B cell (primary cell): ENCODE results near the gene NBR1. TPM values are rescaled to one million over a fixed set of nuclear protein-coding genes. Genes with fewer than 3 reads are reported as not detected.

Source experiments
- ATAC-seq: fragments of 200-7000 bp; cut with Tn5 transposase; one replicate; pipeline ENCODE4 v1.10.0; 2021; ENCODE audit warnings: low read depth, mild to moderate bottlenecking, moderate number of reproducible peaks, moderate library complexity
- CTCF ChIA-PET: fragments of 350-600 bp; sonication (Branson Sonifier 250); formaldehyde crosslinking; loops from one replicate; lab custom pipeline; 2021; ENCODE audit warnings: antibody characterized with exemption, inconsistent platforms; lab: Charles Lee
- POLR2A ChIA-PET: fragments of 350-600 bp; sonication (Branson Sonifier 250); formaldehyde crosslinking; loops from one replicate; lab custom pipeline; 2021; ENCODE audit warnings: antibody characterized with exemption; lab: Charles Lee
- DNase-seq: peaks from one replicate; pipeline ENCODE4 v3.0.0; 2013
- H2AFZ ChIP-seq: 2 replicates; pipeline ENCODE4 v1.6.1; 2012; ENCODE audit warnings: mild to moderate bottlenecking, low read depth, low read length; ENCODE audit not compliant: insufficient read depth, poor library complexity, severe bottlenecking
- H3K27ac ChIP-seq, 2 donors: 1 replicate in 1 of 2; 2 replicates in 1 of 2; pipeline ENCODE4 v1.5.1; 2012 to 2013; ENCODE audit warnings: low read length in 2 of 2, mild to moderate bottlenecking in 2 of 2, moderate library complexity in 1 of 2
- H3K27me3 ChIP-seq, 4 experiments: fragments of 200-600 bp in 1 of 4; sonication (generic) in 1 of 4; replicated peaks in 1 of 4; 1 replicate in 2 of 4; 2 replicates in 2 of 4; pipeline versions ENCODE4 v1.6.1 to v1.7.0; 2013 to 2016; ENCODE audit warnings: low read length in 3 of 4, mild to moderate bottlenecking in 2 of 4, mixed read lengths in 1 of 4, moderate library complexity in 1 of 4; ENCODE audit not compliant: insufficient read depth in 4 of 4, control insufficient read depth in 3 of 4; ENCODE audit errors: control extremely low read depth in 1 of 4
- H3K36me3 ChIP-seq, 2 experiments: replicated peaks in 1 of 2; 1 replicate in 1 of 2; 2 replicates in 1 of 2; pipeline versions ENCODE4 v1.6.1 to v1.7.1; 2013; ENCODE audit warnings: low read length in 1 of 2; ENCODE audit not compliant: insufficient read depth in 2 of 2, control insufficient read depth in 1 of 2; ENCODE audit errors: control extremely low read depth in 1 of 2, extremely low read depth in 1 of 2
- H3K4me1 ChIP-seq, 2 donors: fragments of 200-600 bp in 1 of 2; sonication (generic) in 1 of 2; 1 replicate in 1 of 2; 2 replicates in 1 of 2; pipeline versions ENCODE4 v1.5.1 to v1.6.1; 2013 to 2017; ENCODE audit warnings: low read length in 2 of 2; ENCODE audit not compliant: control insufficient read depth in 2 of 2, insufficient read depth in 2 of 2
- H3K4me2 ChIP-seq: replicated peaks from 2 replicates; pipeline ENCODE3; 2012; ENCODE audit warnings: mild to moderate bottlenecking, low read depth, low read length; ENCODE audit not compliant: poor library complexity, severe bottlenecking
- H3K4me3 ChIP-seq, 5 experiments: fragments of 200-600 bp in 1 of 5; sonication (generic) in 1 of 5; 1 replicate in 3 of 5; 2 replicates in 2 of 5; pipeline versions ENCODE4 v1.5.1 to v1.7.0; 2011 to 2016; ENCODE audit warnings: low read length in 4 of 5, mild to moderate bottlenecking in 4 of 5, low read depth in 2 of 5, control low read depth in 1 of 5, moderate library complexity in 1 of 5; ENCODE audit not compliant: insufficient read depth in 1 of 5; ENCODE audit errors: control extremely low read depth in 1 of 5, extremely low read depth in 1 of 5
- H3K79me2 ChIP-seq: fragments of 200-600 bp; sonication (generic); one replicate; pipeline ENCODE4 v1.6.0; 2016; ENCODE audit warnings: low read length; ENCODE audit not compliant: control insufficient read depth, insufficient read depth
- H3K9ac ChIP-seq: fragments of 200-600 bp; sonication (generic); 2 replicates; pipeline ENCODE4 v1.6.1; 2017; ENCODE audit warnings: mild to moderate bottlenecking, low read length, moderate library complexity
- H3K9me3 ChIP-seq, 3 donors: one replicate each; pipeline versions ENCODE4 v1.6.1 to v1.7.1; 2013; ENCODE audit warnings: low read length in 2 of 3; ENCODE audit not compliant: control insufficient read depth in 2 of 3, insufficient read depth in 1 of 3; ENCODE audit errors: control extremely low read depth in 1 of 3
- H4K20me1 ChIP-seq: 2 replicates; pipeline ENCODE4 v1.6.0; 2012; ENCODE audit warnings: mild to moderate bottlenecking, low read length; ENCODE audit not compliant: insufficient read depth, control insufficient read depth, poor library complexity, severe bottlenecking
- H3K27ac Mint-ChIP-seq: one replicate; pipeline ENCODE4 v1.8.0; 2021; ENCODE audit warnings: mixed read lengths
- H3K27me3 Mint-ChIP-seq: one replicate; pipeline ENCODE4 v1.8.0; 2021; ENCODE audit warnings: mixed read lengths
- H3K4me1 Mint-ChIP-seq: one replicate; pipeline ENCODE4 v1.8.0; 2021; ENCODE audit warnings: mixed read lengths
- H3K4me3 Mint-ChIP-seq: one replicate; pipeline ENCODE4 v1.8.0; 2021; ENCODE audit warnings: mixed read lengths
- H3K9me3 Mint-ChIP-seq: one replicate; pipeline ENCODE4 v1.8.0; 2022; ENCODE audit warnings: mixed read lengths; ENCODE audit not compliant: insufficient read depth
- WGBS: methylation state at CpG from one replicate; pipeline ENCODE4 v1.1.5; 2013; ENCODE audit warnings: missing lambda C conversion rate; ENCODE audit not compliant: insufficient coverage; 5-methylcytosine and 5-hydroxymethylcytosine counted together
- intact Hi-C: fragments of 100-400 bp; cut with micrococcal nuclease; formaldehyde crosslinking; loops from one replicate; pipeline ENCODE4 v1.10.0; 2022
- polyA plus RNA-seq: library from polyadenylated mRNA; depleted of rRNA; stranded (reverse); fragments of >200 nt; gene quantifications from 2 replicates; pipeline ENCODE4 v1.2.3, GENCODE V29; 2012
- total RNA-seq, 2 donors: library from RNA; stranded (reverse); fragments of 120-200 nt in 1 of 2; gene quantifications; 1 replicate in 1 of 2; 2 replicates in 1 of 2; pipeline versions ENCODE4 v1.2.3 to v1.2.4, GENCODE V29; 2013 to 2022
- TF ChIP-seq, protein P1 (sequence below): fragments of 200-600 bp; IDR thresholded peaks from one replicate; pipeline ENCODE4 v1.8.0; 2022; ENCODE audit warnings: antibody characterized with exemption, mild to moderate bottlenecking

The NBR1 gene
- total and polyA plus RNA-seq, 2 donors (not counting 1 experiment from before 2014, with no cell fraction given) = 18.8 to 43.9 TPM

DNA sequence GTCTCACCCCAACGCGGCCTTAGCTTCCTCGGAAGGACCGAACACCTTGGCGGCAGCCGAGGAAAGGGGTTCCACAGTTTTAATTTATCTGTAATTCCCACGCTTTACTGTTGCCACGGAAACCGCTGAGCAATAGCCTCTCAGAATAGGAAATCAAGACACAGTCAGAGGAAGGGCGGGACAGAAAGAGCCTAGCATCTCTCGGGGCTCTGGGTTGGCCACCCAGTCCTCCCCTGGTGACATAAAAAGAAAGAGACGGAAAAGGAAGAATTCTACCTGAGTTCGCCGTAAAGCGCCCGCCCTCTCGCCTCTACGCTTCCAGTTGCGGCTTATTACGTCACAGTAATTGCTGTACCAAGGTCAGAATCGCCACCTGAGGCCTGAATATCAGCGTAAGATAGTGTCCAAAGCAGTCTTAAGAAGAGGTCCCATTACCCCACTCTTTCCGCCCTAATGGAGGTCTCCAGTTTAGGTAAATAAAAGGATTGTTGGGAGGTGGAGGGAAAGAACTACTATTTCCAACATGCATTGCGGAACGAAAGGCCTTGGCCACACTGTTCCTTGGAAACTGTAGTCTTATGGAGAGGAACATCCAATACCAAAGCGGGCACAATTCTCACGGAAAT lies 761 bp upstream of the NBR1 start:
- Histone ChIP-seq H3K27me3 (no peaks in the 10 kb centered on the region), H3K4me2 (peak overlapping the region; percentile 93), H3K4me1 (peaks cover 20 to 39% of the 10 kb centered on the region in 2 donors), H2AFZ (peak overlapping the region; percentile 86), H3K4me3 (peak overlapping the region; percentile 70 to 99 (median 90)), H3K27ac (peak overlapping the region; percentile 100), H3K79me2 (peaks cover 65% of the 10 kb centered on the region), H3K9me3 (no peaks in the 10 kb centered on the region), H3K9ac (peak overlapping the region; percentile 99), H4K20me1 (no peaks in the 10 kb centered on the region), H3K36me3 (no peaks in the 10 kb centered on the region)
- Mint-ChIP-seq H3K9me3 (no peaks in the 10 kb centered on the region), H3K27me3 (no peaks in the 10 kb centered on the region), H3K4me1 (peaks cover 21% of the 10 kb centered on the region), H3K4me3 (no peak overlapping the region), H3K27ac (no peak overlapping the region)
- ChIA-PET CTCF (no interaction called here), POLR2A (interaction anchor here (0.8 to 1.4 kb wide), 3 partner anchors 43 to 146 kb away, joined by 3 to 9 read pairs (median 4); partner anchors contain the start of genes BRCA1 and RND2)
- peak; percentile 63 for ATAC-seq
- TF ChIP-seq, protein P1, sequence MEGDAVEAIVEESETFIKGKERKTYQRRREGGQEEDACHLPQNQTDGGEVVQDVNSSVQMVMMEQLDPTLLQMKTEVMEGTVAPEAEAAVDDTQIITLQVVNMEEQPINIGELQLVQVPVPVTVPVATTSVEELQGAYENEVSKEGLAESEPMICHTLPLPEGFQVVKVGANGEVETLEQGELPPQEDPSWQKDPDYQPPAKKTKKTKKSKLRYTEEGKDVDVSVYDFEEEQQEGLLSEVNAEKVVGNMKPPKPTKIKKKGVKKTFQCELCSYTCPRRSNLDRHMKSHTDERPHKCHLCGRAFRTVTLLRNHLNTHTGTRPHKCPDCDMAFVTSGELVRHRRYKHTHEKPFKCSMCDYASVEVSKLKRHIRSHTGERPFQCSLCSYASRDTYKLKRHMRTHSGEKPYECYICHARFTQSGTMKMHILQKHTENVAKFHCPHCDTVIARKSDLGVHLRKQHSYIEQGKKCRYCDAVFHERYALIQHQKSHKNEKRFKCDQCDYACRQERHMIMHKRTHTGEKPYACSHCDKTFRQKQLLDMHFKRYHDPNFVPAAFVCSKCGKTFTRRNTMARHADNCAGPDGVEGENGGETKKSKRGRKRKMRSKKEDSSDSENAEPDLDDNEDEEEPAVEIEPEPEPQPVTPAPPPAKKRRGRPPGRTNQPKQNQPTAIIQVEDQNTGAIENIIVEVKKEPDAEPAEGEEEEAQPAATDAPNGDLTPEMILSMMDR = no peak
- DNase-seq = peak; percentile 96
- 0% methylated on average over 24 of the region's 27 CpGs for WGBS
- intact Hi-C loops = loop anchor here (1.0 to 2.0 kb wide), 6 partner anchors 45 to 633 kb away; partner anchors contain the start of genes BRCA1, IFI35 and NAGLU
